ENCODE data around the gene PLIN3. TPM values are rescaled to one million over a fixed set of nuclear protein-coding genes. Genes with fewer than 3 reads are reported as not detected.

The PLIN3 gene
- total and polyA plus RNA-seq, 2 donors (not counting 3 experiments of a cell fraction or from before 2014, with no cell fraction given): 76.8 to 88.9 TPM

DNA sequence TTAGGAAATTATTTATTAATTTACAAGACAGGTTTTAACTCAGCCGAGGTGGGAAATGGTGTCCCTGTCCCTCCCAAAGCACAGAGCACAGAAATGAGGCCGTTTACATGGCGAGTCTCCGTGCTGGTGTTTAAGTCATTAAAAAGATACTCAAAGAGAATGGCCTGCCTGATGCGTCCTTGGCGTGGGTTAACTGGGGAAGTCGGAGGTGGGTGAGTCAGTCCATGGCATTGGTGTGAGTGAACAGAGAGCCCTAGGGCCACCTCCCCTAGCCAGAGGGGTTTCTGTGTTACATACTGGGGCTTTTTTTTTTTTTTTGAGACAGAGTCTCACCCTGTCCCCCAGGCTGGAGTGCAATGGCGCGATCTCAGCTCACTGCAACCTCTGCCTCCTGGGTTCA, 72.1 kb downstream of the PLIN3 start:
- dilution Hi-C loops (cut with MboI; ENCODE audit: extremely low pct_ligation_motif_present, low sequenced_read_pairs): no loop called here
- Histone ChIP-seq H3K79me2 (ENCODE audit: control insufficient read depth, insufficient read depth, low read length) (peaks cover 47% of the 10 kb centered on the region), H3K9me1 (replicated peaks; ENCODE audit: control insufficient read depth, extremely low read depth, insufficient read depth, low read length) (no peaks in the 10 kb centered on the region), H4K20me1 (replicated peaks; ENCODE audit: control insufficient read depth, extremely low read depth, insufficient read depth, low read length) (no peaks in the 10 kb centered on the region), H3K9me3 (replicated peaks; ENCODE audit: control insufficient read depth, insufficient read depth, low read length) (no peaks in the 10 kb centered on the region), H3K4me3 (replicated peaks in 1 of 3; ENCODE audit: insufficient read depth in 1 of 3, low read depth in 1 of 3, low read length in 3 of 3) (no peak overlapping the region), H3K4me2 (ENCODE audit: insufficient read depth, low read length) (no peak overlapping the region), H2AFZ (ENCODE audit: low read depth, low read length) (no peak overlapping the region), H3K36me3 (ENCODE audit: control insufficient read depth in 2 of 2, extremely low read depth in 1 of 2, insufficient read depth in 2 of 2, low read length in 2 of 2) (peaks cover 2 to 9% of the 10 kb centered on the region in 2 experiments), H3K27ac (ENCODE audit: insufficient read depth, low read depth, low read length) (no peak overlapping the region), H3K27me3 (ENCODE audit: control insufficient read depth in 2 of 2, insufficient read depth in 2 of 2, low read length in 2 of 2) (no peaks in the 10 kb centered on the region), H3K9ac (replicated peaks; ENCODE audit: extremely low read depth, insufficient read depth, low read length) (no peak overlapping the region), H3K4me1 (ENCODE audit: control insufficient read depth, extremely low read depth, insufficient read depth, low read length) (peaks cover 8% of the 10 kb centered on the region)
- ChIA-PET POLR2A (no interaction called here), CTCF (interaction anchor here (1.7 kb wide), 1 partner anchor 56 kb away, joined by 3 read pairs; no protein-coding TSS in a partner anchor)
- DNase-seq (ENCODE audit: low read depth, low spot score): no peak
- TF ChIP-seq POLR2AphosphoS5 (IDR thresholded peaks at IDR 0.05; ENCODE audit: insufficient read depth, low read depth, low read length) (no peak), GATA2 (IDR thresholded peaks at IDR 0.05; ENCODE audit: insufficient read depth, insufficient read length, low read depth, low read length) (no peak), POLR2A (IDR thresholded peaks at IDR 0.05; ENCODE audit: low read depth, low read length) (no peak), FOS (IDR thresholded peaks at IDR 0.05; ENCODE audit: borderline replicate concordance, insufficient read depth, low read length) (no peak), JUN (IDR thresholded peaks at IDR 0.05; ENCODE audit: borderline replicate concordance, insufficient read depth, insufficient read length, low read depth) (no peak), EZH2 (IDR thresholded peaks at IDR 0.05; ENCODE audit: borderline replicate concordance, low read depth, low read length, severe bottlenecking) (no peak), MYC (IDR thresholded peaks at IDR 0.05; ENCODE audit: low read depth, low read length) (no peak)
- TF ChIP-seq, protein P1, sequence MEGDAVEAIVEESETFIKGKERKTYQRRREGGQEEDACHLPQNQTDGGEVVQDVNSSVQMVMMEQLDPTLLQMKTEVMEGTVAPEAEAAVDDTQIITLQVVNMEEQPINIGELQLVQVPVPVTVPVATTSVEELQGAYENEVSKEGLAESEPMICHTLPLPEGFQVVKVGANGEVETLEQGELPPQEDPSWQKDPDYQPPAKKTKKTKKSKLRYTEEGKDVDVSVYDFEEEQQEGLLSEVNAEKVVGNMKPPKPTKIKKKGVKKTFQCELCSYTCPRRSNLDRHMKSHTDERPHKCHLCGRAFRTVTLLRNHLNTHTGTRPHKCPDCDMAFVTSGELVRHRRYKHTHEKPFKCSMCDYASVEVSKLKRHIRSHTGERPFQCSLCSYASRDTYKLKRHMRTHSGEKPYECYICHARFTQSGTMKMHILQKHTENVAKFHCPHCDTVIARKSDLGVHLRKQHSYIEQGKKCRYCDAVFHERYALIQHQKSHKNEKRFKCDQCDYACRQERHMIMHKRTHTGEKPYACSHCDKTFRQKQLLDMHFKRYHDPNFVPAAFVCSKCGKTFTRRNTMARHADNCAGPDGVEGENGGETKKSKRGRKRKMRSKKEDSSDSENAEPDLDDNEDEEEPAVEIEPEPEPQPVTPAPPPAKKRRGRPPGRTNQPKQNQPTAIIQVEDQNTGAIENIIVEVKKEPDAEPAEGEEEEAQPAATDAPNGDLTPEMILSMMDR (IDR thresholded peaks at IDR 0.05; ENCODE audit: extremely low read depth in 1 of 2, insufficient read depth in 1 of 2, low read depth in 1 of 2, low read length in 2 of 2): no peak
- TF ChIP-seq, protein P2, sequence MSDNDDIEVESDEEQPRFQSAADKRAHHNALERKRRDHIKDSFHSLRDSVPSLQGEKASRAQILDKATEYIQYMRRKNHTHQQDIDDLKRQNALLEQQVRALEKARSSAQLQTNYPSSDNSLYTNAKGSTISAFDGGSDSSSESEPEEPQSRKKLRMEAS (IDR thresholded peaks at IDR 0.05; ENCODE audit: insufficient read depth, insufficient read length): no peak
- no peak for FAIRE-seq
- no TSS peak for BruUV-seq (replicated peaks)
- intact Hi-C loops (cut with micrococcal nuclease): no loop called here
